GM21717 (cell line): ENCODE data around the gene DLGAP4.
"Not testable (repeated sequence)": the region's sequence is repeated elsewhere in the genome, so short reads cannot be mapped to it uniquely, and the experiment has no call there.

Experiments
- ATAC-seq: cut with Tn5 transposase; IDR thresholded peaks from one replicate; pipeline ENCODE4 v1.9.1; 2021; ENCODE audit warnings: mild to moderate bottlenecking, moderate library complexity; ENCODE audit not compliant: unreplicated experiment

Gene DLGAP4

GRCh38 chr20:36370991-36371790 is 65.1 kb downstream of the DLGAP4 start:
- no peak for ATAC-seq

- no peak for ATAC-seq
Observed at GRCh38 chr20:36372666-36373065, 66.5 kb downstream of the DLGAP4 start.

DNA sequence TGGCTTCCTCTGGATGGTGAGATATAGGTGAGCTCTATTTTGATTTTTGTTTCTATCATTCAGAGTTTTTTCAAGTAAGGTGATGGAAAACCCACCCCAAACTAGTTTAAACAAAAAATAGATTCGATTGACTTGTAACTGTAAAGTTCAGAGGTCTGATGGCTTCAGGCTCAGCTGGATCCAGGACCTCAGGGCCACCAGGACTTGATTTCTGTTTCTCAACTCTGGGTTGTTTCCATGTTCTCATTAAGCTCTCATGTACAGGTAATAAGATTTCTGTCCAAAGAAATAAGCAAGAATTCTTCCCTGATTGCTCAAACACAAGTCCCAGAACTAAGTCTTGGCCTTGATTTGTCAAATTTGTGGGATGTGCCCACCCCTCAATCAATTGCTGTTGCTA is 67.0 kb downstream of the DLGAP4 start:
- ATAC-seq, result no peak

DNA sequence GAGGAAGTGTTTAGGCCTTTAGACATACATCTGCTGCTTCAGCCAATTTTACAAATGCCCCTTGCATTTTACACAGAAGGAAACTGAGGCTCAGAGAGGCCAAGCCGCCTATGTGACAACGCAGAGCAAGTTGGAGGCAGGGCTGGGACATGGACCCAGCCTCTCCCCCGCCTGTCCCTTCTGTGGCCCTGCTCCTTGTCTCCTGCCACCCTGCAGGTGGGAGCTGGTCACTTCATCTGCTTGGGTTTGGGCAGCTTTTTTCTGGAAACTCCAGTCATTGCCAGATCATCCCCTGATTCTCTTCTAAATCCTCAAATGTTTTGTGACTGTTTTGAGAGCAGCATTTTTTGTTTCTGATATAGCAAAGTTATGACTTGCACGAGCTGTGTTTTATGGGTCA is 68.9 kb downstream of the DLGAP4 start:
- no peak for ATAC-seq

DNA sequence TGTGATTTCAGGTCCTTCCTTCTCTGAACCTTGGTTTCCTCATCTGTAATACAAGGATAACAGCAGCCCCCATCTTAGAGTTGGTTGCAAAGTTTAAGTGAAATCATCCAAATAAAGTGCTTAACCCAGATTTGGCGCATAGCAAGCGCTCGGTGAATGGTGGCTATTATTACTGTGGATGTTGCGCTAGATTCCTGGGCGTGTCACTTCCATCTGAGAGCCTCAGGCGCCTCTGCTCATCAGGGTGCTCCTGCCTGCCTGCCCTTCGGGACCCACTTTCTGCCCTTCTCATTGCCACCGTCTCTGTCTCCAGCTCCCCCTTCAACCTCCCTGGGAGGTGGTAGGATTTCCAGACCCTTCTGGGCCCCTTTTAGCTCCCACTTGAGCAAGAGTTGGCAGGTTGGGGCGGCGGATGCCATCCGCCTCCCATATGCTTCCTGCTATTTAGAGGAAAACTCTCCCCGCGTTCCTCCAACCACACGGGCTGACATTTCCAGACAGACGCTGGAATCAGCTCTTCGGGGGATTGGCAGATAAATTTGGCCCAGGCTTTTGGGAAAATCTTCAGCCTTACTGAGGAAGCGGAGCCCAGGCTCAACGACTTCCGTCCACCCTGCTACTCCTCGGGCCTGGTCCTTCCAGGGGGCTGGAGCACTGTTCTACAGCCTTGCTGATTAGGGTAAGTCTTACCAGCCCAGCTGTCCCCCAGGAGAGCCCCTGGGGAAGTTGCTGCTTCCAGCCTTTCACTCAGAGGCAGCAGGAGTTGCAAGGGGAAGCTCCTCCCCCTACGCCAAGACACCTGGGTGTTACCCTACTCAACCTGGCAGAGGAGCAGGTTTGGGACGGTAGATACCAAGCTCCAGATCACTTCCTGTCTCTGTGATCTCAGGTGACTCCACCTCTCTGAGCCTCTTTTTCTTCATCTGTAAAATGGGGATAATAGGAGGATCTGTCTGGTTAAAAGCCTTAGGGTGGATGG is 71.5 kb downstream of the DLGAP4 start:
- no peak for ATAC-seq

GRCh38 chr20:36378686-36379085 is 72.5 kb downstream of the DLGAP4 start:
- ATAC-seq, result no peak

GRCh38 chr20:36379914-36380313 is 73.8 kb downstream of the DLGAP4 start:
- ATAC-seq, result not testable (repeated sequence)

- no peak for ATAC-seq
Observed at GRCh38 chr20:36384022-36384619, 78.0 kb downstream of the DLGAP4 start.

DNA sequence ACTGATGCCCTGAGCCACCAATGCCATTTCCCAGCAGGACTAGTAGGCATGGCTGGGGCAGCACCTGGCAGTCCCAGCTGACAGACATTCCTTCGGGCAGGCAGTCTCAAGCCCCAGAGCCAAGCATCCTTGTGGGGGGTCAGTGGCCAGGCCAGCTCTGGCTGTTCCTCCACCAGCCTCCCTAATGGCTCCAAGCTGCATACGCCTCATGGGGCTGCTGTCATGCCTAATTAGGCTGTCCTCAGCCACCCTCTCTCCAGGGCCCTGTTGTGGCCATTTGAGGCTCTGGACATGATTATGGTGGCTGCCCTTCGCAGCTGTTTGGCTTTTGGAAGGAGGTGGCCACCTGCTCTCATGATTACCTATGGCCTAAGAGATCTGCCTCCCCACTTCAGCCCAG is 79.4 kb downstream of the DLGAP4 start:
- no peak for ATAC-seq

DNA sequence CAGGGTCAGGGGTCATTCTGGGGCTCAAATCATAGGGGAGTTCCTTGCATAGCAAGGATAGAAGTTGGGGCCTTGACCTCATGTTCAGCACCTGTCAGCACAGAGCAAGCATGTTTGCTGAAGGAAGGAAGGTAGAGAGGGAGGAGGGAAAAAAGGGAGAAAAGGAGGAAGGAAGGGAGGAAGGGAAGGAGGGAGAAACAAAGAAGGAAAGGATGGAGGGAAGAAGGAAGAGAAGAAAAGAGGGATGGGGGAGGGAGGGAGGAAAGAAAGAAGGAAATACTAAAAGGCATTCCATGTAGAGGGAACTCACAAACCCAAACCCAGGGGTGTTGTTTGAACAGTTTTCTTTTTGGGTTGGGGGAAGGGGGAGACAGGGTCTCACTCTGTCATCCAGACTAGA is 80.1 kb downstream of the DLGAP4 start:
- ATAC-seq, result no peak

DNA sequence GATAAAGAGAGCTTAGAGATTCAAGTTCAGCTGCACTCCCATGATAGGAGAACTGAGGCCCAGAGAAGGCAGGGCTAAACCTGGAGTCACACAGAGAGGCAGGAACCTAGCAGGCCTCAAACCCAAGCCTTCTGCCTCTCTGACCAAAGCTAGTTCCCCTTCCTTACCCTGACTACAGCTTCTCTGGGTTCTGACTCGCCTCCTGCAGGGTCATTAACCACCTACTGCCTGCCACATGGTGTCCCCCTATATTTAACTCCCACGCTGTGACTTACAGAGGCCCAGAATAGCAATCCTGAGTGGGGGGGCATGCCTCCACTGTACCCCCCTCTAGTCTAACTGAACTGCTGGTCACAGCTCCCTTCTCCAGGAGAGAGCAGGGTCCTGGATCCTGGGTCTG is 84.1 kb downstream of the DLGAP4 start:
- ATAC-seq, result no peak

DNA sequence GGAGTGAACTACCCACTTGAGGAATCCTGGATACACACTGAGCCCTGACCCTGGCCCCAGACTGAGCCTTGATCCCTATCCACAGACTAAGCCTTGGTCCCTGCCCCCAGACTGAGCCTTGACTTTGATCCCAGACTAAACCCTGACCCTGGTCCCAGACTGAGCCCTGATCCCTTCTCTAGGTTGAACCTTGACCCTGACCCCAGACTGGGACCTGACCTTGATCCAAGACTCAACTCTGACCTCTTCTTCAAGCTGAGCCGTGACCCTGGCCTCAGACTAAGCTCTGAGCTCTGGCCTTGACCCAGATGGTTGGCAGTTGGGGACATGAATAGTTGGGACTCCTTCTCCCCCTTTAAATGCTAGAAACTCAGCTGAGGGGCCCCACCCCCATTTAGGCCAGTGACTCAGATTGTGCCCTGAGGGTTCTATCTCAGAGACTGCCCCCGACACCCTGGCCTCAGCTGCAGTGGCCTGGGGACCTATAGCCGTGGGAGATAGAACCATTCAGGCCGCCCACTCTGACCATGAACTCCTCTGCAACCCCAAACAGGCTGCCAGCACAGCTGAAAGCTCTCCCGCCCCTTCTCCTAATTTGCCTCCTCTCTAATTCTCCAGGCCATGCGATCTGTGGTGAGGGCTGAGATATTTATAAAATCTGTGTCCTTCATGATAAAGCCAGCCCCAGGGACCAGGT is 84.7 kb downstream of the DLGAP4 start:
- no peak for ATAC-seq

- ATAC-seq, result no peak
Observed at GRCh38 chr20:36391456-36391855, 85.3 kb downstream of the DLGAP4 start.

- ATAC-seq, result no peak
Observed at GRCh38 chr20:36391955-36392354, 85.8 kb downstream of the DLGAP4 start.

- no peak for ATAC-seq
Observed at GRCh38 chr20:36392989-36393388, 86.8 kb downstream of the DLGAP4 start.

DNA sequence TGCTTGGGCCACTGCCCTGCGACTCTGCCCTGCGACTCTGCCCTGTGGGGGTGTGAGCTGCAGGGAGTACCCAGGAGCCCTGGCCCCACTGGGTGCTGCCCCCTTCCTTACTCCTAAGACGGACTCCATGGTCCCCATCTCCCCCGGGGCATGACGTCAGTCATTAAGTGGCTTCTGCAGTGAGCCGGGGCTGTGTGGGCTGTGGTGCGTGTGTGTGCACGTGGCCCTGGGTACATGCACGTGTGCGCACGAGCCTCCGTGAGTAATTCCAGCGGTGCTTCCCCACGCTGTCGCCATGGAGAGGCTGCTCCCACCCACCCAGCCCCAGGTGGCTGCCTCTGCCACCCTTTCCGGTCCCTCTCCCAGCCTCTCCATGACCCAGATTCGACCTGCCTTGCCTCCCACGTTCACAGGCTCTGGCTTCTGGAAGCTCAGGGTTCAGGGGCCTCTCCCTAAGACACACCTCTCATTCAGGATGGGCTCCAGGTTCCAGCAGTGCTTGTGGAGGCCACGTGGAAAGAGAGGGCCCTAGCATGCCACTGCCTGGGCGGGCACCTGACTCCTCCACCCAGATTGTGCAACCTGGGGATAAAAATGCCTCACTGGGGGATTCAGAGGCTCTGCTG is 88.3 kb downstream of the DLGAP4 start:
- ATAC-seq, result no peak

- ATAC-seq, result no peak
Observed at GRCh38 chr20:36396340-36396739, 90.2 kb downstream of the DLGAP4 start.

- ATAC-seq, result no peak
Observed at GRCh38 chr20:36396847-36397630, 90.9 kb downstream of the DLGAP4 start.

DNA sequence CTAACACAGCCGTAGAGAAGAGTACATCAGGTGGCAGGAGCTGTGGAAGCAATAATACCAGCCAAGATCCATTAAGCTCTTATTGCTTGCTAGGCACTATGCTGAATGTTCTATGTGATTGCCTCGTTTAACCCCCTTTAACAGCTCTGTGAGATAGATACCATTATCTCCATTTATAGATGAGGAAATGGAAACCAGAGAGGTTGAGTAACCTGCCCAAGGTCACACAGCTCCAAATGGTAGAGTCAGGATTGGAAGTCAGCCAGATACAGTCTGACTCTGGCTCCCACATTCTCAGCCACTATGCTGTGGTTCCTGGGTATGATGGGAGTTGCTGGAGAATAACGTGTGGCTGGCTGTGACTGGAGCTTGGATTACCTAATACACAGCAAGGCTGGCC is 92.4 kb downstream of the DLGAP4 start:
- no peak for ATAC-seq
